Nephron progenitor cell (in vitro differentiated cells): Measurements from ENCODE around the gene B3GNT8.

Experiments
- DNase-seq: peaks from one replicate; pipeline ENCODE4 v3.0.0; 2021
- H3K27ac Mint-ChIP-seq: 2 replicates; pipeline ENCODE4 v1.8.0; 2021; ENCODE audit warnings: mild to moderate bottlenecking, moderate library complexity, mixed read lengths
- H3K27me3 Mint-ChIP-seq: 2 replicates; pipeline ENCODE4 v1.8.0; 2021; ENCODE audit warnings: mild to moderate bottlenecking, low read depth, mixed read lengths; ENCODE audit not compliant: poor library complexity
- H3K36me3 Mint-ChIP-seq: 2 replicates; pipeline ENCODE4 v1.8.0; 2021; ENCODE audit warnings: low read depth, mixed read lengths
- H3K4me1 Mint-ChIP-seq: 2 replicates; pipeline ENCODE4 v1.8.0; 2021; ENCODE audit warnings: mixed read lengths
- H3K4me3 Mint-ChIP-seq: 2 replicates; pipeline ENCODE4 v1.8.0; 2021; ENCODE audit warnings: mild to moderate bottlenecking, moderate library complexity, mixed read lengths
- H3K9me3 Mint-ChIP-seq: 2 replicates; pipeline ENCODE4 v1.8.0; 2021; ENCODE audit warnings: mild to moderate bottlenecking, moderate library complexity, mixed read lengths
- TF ChIP-seq, protein P1 (sequence below): fragments of 200-600 bp; sonication (generic); IDR thresholded peaks from 2 replicates; pipeline ENCODE4 v1.5.0; 2021; ENCODE audit warnings: antibody characterized with exemption

The B3GNT8 gene

DNA sequence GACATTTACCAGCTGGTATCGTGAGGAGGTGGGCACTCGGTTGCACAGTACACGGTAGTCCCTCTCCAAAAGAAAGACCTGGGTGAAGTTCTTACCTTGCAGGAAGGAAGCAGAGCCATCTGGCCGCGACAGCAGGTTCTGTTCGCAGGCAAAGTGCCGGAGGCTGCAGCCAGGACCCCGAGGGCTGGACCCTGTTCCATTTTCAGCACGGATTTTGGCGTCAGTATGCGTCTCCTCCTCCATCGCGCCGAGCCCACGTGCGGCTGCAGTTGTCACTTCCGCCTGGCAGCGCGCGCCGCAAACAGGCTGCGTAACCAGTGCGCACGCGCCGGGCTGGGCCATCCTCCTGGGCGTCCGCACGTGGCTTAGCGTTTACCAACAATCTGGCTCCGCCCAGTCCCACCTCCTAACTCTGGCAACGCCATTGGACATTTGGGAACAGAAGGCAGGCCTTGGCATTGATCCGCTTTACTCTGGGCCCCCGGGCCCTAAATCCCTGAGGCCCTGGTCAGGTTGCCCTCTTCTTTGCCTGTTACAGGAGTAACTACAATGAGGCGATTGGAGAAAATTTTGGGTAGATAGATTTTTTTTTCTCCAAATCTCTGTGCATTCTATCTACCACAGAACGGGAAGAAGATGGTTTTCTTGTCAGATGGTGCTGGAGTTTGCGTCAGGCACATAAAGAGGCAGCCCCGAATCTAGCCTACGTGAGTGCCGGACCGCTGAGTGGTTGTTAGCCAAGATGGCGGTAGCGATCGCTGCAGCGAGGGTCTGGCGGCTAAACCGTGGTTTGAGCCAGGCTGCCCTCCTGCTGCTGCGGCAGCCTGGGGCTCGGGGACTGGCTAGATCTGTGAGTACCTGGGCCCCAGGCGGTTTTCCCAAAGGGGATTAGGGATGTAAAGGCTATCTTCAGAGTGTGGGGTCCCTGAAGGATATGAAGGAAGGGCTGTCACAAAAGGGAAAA, 29.8 kb downstream of the B3GNT8 start, which contains the start of the genes BCKDHA and EXOSC5:
Gene BCKDHA, plus strand, starts transcription at position 733 of the 964 bp plus-strand sequence. Its CDS starts 10 bp downstream, at position 743.
Gene EXOSC5, minus strand, starts transcription at position 274 of the 964 bp plus-strand sequence. Its CDS starts 31 bp downstream, at position 243.
- Mint-ChIP-seq H3K9me3 (no peaks in the 10 kb centered on the region), H3K36me3 (no peaks in the 10 kb centered on the region), H3K27me3 (no peaks in the 10 kb centered on the region), H3K4me1 (peaks cover 48% of the 10 kb centered on the region), H3K4me3 (peak within 1 kb of the TSS; percentile 100), H3K27ac (peak within 1 kb of the TSS; percentile 100)
- peak; percentile 98 for DNase-seq
- TF ChIP-seq, protein P1, sequence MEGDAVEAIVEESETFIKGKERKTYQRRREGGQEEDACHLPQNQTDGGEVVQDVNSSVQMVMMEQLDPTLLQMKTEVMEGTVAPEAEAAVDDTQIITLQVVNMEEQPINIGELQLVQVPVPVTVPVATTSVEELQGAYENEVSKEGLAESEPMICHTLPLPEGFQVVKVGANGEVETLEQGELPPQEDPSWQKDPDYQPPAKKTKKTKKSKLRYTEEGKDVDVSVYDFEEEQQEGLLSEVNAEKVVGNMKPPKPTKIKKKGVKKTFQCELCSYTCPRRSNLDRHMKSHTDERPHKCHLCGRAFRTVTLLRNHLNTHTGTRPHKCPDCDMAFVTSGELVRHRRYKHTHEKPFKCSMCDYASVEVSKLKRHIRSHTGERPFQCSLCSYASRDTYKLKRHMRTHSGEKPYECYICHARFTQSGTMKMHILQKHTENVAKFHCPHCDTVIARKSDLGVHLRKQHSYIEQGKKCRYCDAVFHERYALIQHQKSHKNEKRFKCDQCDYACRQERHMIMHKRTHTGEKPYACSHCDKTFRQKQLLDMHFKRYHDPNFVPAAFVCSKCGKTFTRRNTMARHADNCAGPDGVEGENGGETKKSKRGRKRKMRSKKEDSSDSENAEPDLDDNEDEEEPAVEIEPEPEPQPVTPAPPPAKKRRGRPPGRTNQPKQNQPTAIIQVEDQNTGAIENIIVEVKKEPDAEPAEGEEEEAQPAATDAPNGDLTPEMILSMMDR = no peak

DNA sequence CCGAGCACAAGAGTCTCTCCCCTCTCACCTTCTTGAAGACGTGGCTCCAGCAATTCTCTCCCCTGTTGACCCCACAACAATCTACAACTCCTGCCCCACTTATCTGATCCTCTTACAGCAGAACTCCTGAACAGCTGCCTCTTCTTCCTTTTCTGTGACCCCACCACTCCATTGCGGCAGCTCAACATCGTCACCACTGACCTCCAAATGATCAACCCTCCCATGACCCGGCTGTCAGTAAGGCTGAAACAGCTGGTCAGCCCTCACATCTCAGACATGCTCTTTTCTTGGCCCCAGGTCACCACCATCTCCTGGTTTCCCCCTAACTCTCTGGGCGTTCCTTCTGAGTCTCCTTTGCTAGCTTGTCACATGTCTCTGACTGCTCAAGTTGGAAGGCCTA, 31.8 kb downstream of the B3GNT8 start:
- H3K4me1 Mint-ChIP-seq = peaks cover 49% of the 10 kb centered on the region
- H3K4me3 Mint-ChIP-seq = peak overlapping the region; percentile 100
- no peak for DNase-seq

DNA sequence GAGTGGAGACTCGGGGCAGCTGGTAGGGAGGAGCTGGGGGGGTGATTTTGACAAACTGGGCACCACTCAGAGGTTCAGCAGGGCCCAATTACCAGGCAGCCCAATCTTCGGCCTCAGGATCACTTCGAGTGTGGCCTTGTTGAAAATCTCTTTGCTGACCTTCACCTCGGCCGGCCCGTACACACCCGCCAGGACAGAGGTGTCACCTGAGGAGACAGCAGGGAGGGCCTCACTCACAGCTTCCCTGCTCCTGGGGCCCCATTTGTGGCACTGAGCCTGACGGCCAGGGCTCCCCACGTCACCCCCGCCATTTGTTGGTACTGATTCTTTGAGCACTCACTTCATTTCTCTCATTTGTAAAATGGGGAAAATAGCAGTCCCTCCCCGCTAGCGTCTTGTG, 34.4 kb downstream of the B3GNT8 start:
- Mint-ChIP-seq H3K4me1 (peaks cover 29% of the 10 kb centered on the region), H3K27ac (peak overlapping the region; percentile 73), H3K4me3 (no peak overlapping the region), H3K36me3 (peaks cover 16% of the 10 kb centered on the region), H3K9me3 (no peaks in the 10 kb centered on the region), H3K27me3 (no peaks in the 10 kb centered on the region)
- DNase-seq = no peak
- TF ChIP-seq, protein P1 = no peak

More for the DNA sequence above, 31.8 kb downstream of the B3GNT8 start:
- H3K9me3 Mint-ChIP-seq = no peaks in the 10 kb centered on the region
- peak overlapping the region; percentile 37 for H3K27ac Mint-ChIP-seq
- peaks cover 12% of the 10 kb centered on the region for H3K36me3 Mint-ChIP-seq
- TF ChIP-seq, protein P1 = no peak
- H3K27me3 Mint-ChIP-seq = no peaks in the 10 kb centered on the region

DNA sequence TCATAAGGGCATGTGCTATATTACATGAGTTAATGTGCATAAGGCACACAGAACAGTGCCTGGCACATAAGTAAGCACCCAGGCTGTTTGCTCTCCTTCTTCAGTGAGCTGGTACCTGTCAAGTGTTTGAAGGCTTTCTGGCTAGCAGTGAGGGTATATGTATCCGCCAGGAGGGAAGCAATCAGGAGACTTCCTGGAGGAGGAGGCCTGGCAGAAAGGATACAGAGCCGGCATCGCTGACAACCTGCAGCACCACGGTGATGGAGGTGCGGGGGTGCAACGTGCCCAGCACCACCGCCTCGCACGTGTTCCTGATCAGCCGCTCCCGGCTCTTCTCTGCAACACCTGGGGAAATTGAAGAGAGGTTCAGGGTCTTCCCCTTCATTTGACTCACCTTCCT, 35.6 kb downstream of the B3GNT8 start:
- Mint-ChIP-seq H3K9me3 (no peaks in the 10 kb centered on the region), H3K4me3 (no peak overlapping the region), H3K36me3 (peaks cover 16% of the 10 kb centered on the region), H3K27me3 (no peaks in the 10 kb centered on the region), H3K4me1 (peaks cover 22% of the 10 kb centered on the region), H3K27ac (no peak overlapping the region)
- no peak for DNase-seq
- TF ChIP-seq, protein P1 = no peak

DNA sequence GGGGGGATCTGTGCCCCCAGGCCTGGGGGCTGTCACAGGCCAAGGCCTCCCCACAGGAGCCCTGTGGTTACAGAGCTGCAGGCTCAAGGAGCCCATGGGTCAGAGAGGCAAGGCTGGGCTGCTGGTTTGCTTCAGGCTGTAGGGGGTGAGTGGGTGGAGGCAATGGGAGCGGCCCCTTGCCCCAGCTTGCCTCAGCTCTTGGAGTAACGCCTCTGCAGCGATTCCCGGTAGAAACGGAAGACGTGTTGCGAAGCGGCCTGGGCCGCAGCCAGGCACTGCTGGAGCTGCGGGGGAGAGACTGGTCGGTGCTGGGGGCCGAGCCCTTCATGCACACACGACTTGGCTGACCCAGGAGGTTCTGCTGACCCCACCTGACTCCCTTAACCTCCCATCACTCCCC, 40.7 kb downstream of the B3GNT8 start:
- DNase-seq = no peak
- Mint-ChIP-seq H3K36me3 (peaks cover 23% of the 10 kb centered on the region), H3K4me3 (no peak overlapping the region), H3K27ac (peak overlapping the region; percentile 68), H3K9me3 (no peaks in the 10 kb centered on the region), H3K4me1 (peaks cover 19% of the 10 kb centered on the region), H3K27me3 (no peaks in the 10 kb centered on the region)
- TF ChIP-seq, protein P1 = no peak
